ENCODE measurements around the gene CHRD.
A peak's percentile ranks its signal among the peaks of the same experiment; 100 is the strongest.
"Not testable (repeated sequence)": the region's sequence is repeated elsewhere in the genome, so short reads cannot be mapped to it uniquely, and the experiment has no call there.

CHRD gene
- 0 reads per million in 4 donors for total RNA-seq

DNA sequence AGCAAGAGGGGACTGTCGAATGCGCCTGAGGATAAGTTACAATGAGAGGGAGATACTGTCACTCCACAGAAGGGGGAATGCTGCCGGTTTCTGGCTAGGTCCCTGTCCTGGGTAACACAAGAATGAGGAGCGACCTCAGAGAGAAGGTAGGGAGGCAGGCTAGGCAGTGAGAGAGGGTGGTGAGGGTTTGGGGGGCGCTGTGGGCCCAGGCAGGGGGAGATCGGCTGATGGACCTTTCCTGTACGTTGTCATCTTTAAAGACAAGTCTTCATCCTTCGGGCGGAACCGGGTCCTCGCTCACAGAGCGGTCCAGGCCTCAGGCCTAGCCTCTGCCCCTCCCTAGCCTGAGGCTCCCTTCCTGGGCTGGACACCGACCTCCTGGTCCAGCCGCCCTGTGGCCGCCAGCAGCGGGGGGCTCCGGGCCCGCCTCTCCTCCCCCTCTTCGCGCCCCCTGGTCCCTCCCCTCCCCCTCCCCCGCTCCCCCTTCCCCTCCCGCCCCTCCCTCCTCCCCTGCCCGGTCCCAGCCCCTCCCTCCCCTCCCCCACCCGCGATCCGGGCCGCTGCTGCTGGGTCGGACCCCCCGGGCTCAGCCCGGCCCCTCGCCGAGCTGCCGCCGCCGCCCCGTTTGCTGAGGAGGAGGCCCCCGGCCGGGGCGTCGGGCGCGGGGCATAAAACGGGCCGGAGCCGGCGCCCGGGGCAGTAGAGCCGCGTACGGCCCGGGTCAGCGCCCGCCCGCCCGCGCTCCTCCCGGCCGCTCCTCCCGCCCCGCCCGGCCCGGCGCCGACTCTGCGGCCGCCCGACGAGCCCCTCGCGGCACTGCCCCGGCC is at the start of gene CHRD:
CHRD (plus strand) TSS at position 697 of the 827 bp plus-strand sequence. CDS start 265 bp downstream, outside the sequence.
- no peak for DNase-seq

DNA sequence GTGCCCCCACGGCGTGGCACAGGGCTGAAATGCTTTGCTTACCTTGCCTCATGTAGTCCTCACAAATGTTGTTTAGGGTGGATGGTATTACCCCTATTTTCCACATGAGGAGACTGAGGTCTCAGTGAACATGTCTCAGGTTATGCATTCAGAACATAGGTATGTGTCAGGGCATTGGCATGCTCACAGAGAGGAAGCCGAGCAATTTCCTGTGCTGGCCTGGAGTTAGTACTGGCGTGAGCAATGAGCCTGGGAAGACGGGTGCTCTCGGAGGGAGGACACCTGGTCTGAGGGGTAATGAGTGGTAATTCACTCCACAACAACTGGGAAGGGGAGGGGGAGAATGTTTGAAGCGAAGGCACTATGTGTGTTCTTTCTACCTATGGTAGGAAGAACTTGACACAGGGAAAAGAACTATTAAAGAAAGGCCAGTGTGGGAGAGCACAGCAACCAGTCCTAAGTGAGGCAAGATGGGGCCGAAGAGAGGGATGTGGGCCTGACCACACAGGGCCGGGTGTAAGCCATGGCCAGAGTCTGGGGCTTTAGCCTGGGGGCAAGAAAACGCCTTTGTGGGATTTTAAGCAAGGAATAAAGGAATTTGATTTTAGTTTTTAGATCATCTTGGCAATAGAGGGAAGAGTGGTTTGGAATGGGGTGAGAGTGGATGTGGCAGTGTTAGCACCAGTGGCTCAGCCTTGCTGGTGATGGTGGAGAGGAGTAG is 47.3 kb upstream of the CHRD start:
- no peak for DNase-seq

DNA sequence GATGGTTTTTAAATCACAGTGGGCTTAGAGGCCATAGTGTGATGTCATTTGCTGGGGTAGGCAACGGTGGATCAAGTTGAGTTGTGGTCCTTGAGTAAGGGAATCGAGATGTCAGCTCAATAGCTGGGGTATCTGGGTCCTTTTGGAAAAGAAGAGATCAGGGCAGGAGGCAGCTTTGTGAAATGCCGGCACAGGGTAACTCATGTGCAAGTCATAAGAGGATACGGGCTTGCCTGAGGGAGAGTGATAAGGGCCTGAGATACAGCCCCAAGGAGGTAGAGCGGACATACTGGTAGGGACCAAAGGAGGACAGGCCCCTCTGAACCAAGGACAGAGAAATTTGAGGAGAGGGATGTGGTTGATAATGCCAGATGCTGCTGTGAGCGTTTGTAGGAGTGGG is 46.7 kb upstream of the CHRD start:
- no peak for DNase-seq

DNA sequence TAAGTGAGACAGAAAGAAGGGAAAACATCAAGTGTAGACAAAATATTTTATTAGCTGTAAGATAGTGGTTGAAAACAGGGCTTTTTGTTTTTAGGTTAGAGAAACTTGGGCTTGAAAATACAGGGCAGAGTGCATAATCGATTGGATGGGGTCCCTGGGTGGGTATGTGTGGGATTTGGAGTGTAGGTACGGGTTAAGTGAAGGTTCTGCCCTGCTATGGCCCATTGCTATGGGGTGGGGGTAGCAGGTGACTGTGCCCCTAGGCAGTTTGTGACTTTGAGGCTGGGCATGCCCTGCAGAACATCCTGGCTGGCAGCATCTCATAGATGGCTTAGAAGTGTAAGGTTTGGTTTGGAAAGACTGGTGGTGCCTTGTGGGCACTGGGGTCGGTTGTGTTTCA is 46.2 kb upstream of the CHRD start:
- DNase-seq, result no peak

DNA sequence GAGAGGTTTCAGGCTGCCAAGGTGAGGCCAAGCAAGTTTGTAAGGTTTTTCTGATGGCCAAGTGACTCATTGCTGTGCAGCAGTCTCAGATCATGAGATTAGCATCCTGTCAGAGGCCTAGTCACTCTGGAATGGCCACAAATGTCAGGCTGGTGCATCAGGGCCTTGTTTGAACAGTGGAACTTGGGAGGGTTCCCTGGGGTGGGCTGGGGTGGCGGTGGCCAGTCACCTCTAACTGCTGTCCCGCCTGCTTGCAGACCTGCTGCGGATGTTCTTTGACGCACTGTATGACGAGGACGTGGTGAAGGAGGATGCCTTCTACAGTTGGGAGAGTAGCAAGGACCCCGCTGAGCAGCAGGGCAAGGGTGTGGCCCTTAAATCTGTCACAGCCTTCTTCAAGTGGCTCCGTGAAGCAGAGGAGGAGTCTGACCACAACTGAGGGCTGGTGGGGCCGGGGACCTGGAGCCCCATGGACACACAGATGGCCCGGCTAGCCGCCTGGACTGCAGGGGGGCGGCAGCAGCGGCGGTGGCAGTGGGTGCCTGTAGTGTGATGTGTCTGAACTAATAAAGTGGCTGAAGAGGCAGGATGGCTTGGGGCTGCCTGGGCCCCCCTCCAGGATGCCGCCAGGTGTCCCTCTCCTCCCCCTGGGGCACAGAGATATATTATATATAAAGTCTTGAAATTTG is 45.2 kb upstream of the CHRD start:
- DNase-seq, result peak in 3 of 5 donors; percentile 11 to 39 (median 26)

DNA sequence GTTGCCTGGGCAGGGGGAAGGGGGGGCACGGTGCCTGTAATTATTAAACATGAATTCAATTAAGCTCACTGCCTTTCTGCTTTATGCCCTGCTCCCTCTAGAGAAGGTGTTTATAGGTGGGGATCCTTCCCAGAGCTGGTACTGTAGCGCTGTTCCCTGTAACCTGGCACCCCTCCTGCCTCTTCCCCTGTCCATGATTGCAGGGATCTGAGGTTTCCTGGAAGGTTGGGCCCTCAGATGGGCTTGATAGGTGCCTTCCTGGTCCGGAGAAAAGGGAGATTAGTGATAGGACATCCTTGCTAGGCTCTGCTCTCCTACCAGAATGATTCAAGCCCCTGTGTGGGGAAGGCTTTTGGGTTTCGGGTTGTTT is 44.6 kb upstream of the CHRD start:
- no peak for DNase-seq

DNA sequence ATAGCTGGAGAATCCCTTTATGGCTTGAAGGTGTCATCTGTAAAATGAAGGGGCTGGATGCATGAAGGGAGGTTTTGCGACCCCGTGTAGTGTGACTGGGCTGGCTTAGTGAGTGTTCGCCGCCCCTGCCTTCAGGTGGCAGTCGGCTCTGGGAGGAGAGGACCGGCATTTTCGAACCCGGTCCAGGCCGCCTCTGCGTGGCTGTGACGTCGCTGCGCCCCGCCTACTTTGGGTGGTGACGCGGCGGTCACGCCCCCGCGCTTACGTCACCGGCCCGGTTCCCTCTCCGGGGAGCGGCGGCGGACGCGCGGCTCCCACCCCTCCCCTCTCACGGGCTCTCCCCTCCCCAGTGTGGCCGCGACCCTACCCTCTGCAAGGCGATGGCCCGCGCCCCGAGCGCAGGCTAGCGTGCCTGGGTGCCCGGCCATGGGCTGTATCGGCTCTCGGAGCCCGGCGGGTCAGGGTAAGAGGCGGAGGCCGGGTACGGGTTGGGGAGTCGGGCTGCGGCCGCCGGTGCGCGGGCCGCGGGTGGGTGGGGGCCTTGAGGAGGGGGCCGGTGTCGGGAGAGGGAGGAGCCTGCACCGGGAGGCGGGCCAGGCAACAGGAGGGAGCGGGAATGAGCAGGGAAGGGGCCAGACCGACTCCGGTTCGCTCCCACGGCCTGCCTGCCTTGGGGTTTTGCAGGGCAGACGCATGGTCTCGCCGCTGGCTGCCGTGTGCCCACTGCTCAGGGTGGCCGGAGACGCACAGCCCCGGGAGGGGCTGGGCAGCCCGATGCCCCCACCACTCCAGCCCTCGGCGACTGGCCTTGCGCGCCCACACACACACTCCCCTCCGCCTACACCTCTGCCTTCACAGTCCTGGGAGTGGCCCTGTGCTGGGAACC is 44.0 kb upstream of the CHRD start:
- peak; percentile 68 to 85 (median 80) for DNase-seq

DNA sequence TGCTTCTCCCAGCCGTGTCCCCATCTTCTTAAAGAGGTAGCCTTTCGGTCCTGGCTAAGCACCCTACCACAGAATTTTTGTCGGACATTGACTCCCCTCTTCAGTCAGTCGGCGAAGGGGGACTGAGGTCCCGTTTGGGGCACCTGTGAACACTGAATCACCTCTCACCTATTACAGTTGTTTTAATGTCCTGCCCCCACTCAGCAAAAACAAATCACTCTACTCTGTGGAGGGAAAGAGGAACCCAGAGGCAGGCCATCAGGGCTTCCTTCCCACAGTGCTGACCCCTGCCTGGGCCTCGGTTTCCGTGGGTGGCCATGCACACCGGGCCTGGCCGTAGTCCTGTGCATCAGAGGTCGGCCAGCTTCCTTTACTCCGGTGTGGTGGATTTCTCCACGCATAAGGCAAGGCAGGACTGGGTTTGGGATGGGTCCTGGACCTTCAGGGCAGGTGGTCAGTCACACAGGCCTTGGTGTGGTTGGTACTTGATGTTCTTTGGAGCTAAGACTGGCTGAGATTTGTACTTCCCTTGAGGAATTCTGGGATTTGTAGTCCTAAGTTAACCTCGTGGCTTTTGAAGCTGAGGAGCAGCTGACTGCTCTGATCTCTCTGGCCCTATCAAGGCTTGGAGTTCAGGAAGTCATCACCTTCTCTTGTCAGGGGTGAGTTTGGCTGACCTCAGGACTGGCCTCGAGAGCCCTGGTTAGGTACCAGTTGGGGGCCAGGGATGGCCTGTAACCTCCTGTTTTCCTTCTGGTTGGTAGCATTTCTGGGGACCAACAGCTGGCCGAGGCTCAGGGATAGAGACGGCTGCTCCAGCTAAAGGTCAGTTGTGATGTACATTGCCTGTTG is 43.1 kb upstream of the CHRD start:
- DNase-seq, result no peak

DNA sequence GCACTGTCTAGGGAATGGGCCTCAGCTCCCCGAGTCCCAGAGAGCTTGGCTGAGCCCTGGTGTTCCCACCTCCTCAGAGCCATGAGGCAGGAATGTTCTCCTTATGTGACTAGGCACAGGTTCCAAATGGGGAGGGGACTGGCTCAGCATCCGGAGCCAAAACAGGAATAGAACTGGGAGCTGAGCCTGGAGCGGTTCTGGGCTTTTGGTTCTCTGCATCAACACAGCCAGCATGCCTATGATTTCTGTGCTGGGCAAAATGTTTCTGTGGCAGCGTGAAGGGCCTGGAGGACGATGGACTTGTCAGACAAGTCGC is 42.5 kb upstream of the CHRD start, which contains the start of gene FAM131A:
FAM131A (plus strand) TSS at position 202 of the 316 bp plus-strand sequence; CDS start at position 233, 31 bp downstream.
- no peak for DNase-seq

DNA sequence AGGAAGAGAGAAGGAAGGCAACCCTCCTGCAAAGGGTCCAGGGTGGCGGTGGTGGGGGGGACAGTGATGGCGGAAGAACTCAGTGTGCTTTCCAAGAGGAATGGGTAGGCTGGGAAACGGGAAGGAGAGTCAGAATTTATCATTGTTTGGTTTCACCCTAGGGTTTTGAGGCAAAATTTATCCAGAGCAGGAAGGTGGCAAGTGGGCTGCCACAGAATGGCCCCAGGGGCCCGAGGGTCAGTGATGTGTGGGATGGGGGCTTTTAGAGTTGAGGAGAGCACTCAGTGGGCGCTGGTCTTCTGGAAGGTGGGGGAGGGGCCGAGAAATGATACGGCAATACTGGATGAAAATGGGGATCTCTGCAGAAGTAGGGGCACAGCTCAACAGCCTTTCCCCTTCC is 41.9 kb upstream of the CHRD start:
- no peak for DNase-seq

DNA sequence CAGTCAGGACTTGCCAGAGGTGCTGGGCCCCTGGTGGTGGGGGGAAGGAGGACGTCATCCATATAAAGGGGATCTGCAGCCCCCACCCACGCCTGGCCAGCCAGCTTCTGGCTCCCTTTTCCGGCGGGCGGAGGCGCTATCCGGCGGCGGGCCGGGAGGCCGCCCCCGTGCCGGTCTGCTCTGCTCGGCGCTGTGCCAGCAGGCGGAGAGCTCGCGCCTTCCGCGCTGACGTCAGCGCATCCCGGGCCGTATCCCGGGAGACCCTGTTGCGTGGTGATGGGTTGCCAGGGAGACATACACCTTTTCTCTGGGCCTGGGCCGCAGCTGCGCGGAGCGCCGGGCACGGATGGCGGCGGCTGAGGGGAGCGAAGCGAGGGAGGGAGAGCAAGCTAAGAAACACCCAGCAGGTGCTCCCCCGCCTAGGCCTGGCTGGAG is 41.3 kb upstream of the CHRD start:
- DNase-seq, result peak in 1 of 5 donors; percentile 17

DNA sequence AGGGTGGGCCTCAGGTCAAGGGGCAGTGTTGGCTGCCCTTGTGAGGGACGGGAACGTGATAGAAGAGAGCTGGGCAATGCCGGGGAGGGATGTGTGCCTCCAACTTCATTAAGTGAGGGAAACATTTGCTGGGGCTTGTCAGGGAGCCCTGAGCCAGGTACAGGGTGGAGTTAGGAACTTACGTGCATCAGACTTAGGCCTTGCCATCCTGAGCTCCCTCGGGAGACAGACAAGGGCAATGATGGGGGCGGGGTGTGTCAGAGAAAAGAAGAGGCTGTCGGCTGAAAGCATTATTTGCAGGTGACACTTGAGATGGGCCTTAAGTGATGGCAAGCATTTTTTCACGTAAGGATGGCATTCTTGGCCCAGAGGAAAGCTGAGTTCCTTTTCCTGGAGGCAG is 40.9 kb upstream of the CHRD start:
- DNase-seq, result no peak

DNA sequence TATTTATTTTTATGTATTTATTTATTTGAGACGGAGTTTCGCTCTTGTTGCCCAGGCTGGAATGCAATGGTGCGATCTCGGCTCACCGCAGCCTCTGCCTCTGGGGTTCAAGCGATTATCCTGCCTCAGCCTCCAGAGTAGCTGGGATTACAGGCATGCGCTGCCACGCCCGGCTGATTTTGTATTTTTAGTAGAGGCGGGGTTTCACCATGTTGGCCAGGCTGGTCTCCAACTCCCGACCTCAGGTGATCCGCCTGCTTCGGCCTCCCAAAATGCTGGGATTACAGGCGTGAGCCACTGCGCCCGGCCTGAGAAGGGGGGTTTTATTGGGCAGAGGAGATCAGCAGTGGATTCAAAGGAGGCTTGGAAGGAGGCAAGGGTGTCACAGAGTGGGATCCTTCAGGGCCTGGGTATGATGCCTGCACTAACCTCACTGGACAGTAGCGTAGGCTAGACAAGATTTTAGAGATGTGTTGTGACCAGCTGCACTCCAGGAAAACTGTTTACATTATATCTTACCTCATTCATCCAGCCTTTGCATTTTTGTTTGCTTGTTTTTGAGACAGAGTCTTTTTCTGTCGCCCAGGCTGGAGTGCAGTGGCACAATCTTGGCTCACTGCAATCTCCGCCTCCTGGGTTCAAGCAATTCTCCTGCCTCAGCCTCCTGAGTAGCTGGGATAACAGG is 40.3 kb upstream of the CHRD start:
- not testable (repeated sequence) for DNase-seq

DNA sequence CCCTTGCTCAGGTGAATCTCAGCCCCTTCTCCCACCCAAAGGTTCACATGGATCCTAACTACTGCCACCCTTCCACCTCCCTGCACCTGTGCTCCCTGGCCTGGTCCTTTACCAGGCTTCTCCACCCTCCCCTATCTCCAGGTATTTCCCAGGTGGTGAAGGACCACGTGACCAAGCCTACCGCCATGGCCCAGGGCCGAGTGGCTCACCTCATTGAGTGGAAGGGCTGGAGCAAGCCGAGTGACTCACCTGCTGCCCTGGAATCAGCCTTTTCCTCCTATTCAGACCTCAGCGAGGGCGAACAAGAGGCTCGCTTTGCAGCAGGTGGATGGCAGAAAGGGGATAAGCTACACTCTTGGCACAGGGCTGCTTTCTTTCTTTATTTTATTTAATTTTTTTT is 37.9 kb upstream of the CHRD start:
- DNase-seq, result no peak

DNA sequence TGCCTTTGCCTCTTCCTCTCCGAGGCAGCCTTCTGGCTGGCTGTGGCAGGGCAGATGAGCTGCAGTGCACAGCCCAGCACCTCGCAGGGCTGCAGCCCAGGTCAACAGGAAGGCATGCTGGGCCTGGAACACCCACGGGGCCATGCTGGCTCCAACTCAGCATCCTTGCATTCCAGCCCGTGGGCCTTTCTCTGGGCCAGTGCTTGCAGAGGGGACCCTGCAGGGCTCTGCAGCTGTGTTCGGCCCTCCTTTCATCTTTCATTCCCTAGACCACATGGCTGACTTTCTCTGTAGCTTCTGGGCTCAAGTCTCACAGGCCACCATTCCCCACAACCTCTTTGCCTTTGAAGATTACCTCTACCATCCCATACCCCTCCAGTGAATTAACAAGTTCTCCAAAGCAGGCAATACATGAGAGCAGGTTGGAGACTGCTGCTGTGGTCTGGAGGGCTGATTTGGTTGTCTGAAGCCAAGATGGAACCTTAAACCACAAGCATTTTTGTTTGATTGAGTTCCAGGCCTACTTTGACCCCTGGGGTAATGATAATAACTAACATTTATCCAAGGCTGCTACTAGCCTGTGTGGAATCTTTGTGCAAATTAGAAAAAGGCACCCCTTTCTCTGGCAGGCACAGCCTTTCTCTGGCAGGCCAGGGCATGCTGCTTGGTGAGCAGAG is 36.5 kb upstream of the CHRD start:
- no peak for DNase-seq

DNA sequence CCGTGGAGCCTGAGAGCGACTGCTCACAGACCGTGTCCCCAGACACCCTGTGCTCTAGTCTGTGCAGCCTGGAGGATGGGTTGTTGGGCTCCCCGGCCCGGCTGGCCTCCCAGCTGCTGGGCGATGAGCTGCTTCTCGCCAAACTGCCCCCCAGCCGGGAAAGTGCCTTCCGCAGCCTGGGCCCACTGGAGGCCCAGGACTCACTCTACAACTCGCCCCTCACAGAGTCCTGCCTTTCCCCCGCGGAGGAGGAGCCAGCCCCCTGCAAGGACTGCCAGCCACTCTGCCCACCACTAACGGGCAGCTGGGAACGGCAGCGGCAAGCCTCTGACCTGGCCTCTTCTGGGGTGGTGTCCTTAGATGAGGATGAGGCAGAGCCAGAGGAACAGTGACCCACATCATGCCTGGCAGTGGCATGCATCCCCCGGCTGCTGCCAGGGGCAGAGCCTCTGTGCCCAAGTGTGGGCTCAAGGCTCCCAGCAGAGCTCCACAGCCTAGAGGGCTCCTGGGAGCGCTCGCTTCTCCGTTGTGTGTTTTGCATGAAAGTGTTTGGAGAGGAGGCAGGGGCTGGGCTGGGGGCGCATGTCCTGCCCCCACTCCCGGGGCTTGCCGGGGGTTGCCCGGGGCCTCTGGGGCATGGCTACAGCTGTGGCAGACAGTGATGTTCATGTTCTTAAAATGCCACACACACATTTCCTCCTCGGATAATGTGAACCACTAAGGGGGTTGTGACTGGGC is 35.1 kb upstream of the CHRD start:
- no peak for DNase-seq

DNA sequence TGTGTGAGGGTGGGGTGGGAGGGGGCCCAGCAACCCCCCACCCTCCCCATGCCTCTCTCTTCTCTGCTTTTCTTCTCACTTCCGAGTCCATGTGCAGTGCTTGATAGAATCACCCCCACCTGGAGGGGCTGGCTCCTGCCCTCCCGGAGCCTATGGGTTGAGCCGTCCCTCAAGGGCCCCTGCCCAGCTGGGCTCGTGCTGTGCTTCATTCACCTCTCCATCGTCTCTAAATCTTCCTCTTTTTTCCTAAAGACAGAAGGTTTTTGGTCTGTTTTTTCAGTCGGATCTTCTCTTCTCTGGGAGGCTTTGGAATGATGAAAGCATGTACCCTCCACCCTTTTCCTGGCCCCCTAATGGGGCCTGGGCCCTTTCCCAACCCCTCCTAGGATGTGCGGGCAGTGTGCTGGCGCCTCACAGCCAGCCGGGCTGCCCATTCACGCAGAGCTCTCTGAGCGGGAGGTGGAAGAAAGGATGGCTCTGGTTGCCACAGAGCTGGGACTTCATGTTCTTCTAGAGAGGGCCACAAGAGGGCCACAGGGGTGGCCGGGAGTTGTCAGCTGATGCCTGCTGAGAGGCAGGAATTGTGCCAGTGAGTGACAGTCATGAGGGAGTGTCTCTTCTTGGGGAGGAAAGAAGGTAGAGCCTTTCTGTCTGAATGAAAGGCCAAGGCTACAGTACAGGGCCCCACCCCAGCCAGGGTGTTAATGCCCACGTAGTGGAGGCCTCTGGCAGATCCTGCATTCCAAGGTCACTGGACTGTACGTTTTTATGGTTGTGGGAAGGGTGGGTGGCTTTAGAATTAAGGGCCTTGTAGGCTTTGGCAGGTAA is 34.3 kb upstream of the CHRD start:
- no peak for DNase-seq

DNA sequence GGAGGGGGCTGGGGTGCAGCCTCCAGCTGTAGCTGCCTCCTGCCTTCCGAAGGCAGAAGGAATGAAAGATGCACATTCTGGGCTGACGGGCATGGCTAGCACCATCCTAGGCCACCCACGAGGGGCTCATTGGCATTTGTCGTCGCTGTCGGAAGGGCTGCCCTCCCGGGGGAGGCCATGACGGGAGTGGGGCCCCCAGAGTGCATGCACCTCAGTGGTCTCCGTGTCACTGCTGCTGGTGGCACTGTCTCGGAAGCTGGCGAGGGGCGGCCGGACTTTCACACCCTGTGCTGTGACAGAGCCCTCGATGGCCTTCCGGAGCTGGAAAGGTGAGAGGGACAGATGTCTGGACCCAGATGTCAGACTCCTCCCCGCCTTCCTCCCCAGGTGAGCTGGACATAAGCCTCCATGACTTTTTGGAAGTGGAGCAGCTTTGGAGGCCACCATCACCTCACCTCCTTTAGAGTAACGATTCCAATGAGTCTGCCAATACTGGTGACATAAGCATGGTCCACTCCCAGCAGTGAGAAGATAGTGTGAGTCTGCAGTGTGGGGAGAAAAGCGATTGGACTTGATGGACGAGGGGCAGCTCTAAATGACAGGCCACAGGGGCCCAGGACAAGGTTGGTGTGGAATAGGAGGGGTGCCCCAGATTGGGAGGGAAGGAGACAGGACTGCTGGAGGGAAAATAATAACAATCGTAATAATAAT is 33.2 kb upstream of the CHRD start:
- no peak for DNase-seq
